ENCODE results near the gene AFMID.

The AFMID gene

DNA sequence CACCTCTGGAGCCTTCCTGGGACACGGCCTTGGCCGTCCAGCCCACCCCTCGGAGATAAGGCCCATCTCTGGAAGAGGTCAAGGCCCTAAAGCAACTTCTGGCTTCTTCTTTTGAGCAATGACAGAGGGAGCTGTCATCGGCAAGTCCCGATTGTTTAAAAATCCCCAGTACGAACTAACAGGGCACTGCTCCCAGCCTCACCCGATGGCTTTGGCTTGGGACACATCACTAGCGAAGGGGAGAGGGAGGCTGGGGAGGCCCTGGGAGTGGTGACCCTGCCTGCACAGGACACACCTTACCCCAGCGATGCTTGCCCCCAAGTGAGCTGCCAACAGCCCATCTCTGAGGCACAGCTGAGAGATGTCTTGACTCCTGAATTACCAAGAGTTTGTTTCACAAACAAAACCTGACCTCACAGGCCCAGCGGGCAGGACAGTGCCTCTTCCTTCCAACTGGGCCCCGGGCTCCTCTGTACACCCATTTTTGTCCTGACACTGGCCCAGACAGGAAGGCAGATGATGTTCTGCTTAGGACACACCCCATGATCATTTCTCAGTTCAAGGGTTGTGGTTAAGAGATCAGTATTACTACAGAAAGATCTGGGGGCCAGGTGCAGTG lies 14.0 kb upstream of the AFMID start:
- Histone ChIP-seq H3K4me2 (ENCODE audit: low read depth, low read length, poor library complexity, severe bottlenecking) (no peak overlapping the region), H3K4me3 (ENCODE audit: insufficient read depth, low read length, poor library complexity, severe bottlenecking) (no peak overlapping the region), H3F3A (ENCODE audit: insufficient read depth) (peaks cover 56% of the 10 kb centered on the region), H4K20me1 (ENCODE audit: low read depth, low read length) (no peaks in the 10 kb centered on the region; the same call in 1 of the 2 replicates), H2AFZ (ENCODE audit: low read depth, low read length, severe bottlenecking) (no peak overlapping the region), H3K27me3 (ENCODE audit: low read length) (no peaks in the 10 kb centered on the region), H3K9ac (ENCODE audit: low read length) (no peak overlapping the region), H3K27ac (ENCODE audit: low read depth, low read length) (peak overlapping the region; percentile 47), H3K79me2 (ENCODE audit: insufficient read depth, low read length) (peaks cover 27% of the 10 kb centered on the region), H3K36me3 (ENCODE audit: low read length) (no peaks in the 10 kb centered on the region), H3K9me2 (replicated peaks; ENCODE audit: insufficient read depth, low read length) (no peaks in the 10 kb centered on the region), H3K9me3 (ENCODE audit: insufficient read depth, low read length) (no peaks in the 10 kb centered on the region)
- TF ChIP-seq CTCF (IDR thresholded peaks at IDR 0.05; ENCODE audit: insufficient read depth, low read length, poor library complexity, severe bottlenecking) = no peak
- TF ChIP-seq EZH2phosphoT487 (conservative IDR thresholded peaks at IDR 0.05; ENCODE audit: low read length) = no peak

DNA sequence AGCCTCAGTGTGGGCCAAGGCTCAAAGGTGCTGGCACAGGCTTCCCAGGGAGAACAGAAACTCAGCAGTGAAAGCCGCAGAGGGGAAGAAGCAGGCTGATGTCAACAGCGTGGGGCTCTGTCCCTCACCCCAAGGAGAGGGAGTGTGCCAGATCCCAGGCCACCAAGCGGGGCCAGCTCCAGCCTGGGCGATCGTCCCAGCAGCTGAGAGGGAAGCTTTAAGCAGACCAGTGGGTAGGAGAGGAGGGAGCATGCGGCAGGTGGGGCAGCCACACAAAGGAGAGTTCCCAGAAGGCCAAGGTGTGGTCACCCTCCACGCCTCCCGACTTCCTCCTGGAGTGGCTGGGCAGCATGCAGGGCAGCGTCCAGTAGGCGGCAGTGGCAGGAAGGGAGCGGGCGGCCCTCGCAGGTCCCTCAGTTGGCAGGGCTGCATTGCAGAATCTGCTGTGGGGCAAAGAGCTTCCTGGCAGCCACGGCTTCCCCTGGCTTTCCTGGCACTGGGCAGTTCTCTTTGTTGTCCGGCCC lies 12.8 kb upstream of the AFMID start:
- Histone ChIP-seq H3F3A (ENCODE audit: insufficient read depth) (peaks cover 53% of the 10 kb centered on the region), H3K36me3 (ENCODE audit: low read length) (no peaks in the 10 kb centered on the region), H3K27me3 (ENCODE audit: low read length) (no peaks in the 10 kb centered on the region), H3K27ac (ENCODE audit: low read depth, low read length) (peak overlapping the region; percentile 47), H4K20me1 (ENCODE audit: low read depth, low read length) (no peaks in the 10 kb centered on the region; the same call in 1 of the 2 replicates), H2AFZ (ENCODE audit: low read depth, low read length, severe bottlenecking) (no peak overlapping the region), H3K9ac (ENCODE audit: low read length) (peak overlapping the region; percentile 8; the same call in 1 of the 2 replicates), H3K4me3 (ENCODE audit: insufficient read depth, low read length, poor library complexity, severe bottlenecking) (no peak overlapping the region), H3K79me2 (ENCODE audit: insufficient read depth, low read length) (peaks cover 18% of the 10 kb centered on the region), H3K9me2 (replicated peaks; ENCODE audit: insufficient read depth, low read length) (no peaks in the 10 kb centered on the region), H3K9me3 (ENCODE audit: insufficient read depth, low read length) (no peaks in the 10 kb centered on the region), H3K4me2 (ENCODE audit: low read depth, low read length, poor library complexity, severe bottlenecking) (no peak overlapping the region)
- no peak for TF ChIP-seq EZH2phosphoT487 (conservative IDR thresholded peaks at IDR 0.05; ENCODE audit: low read length)
- TF ChIP-seq CTCF (IDR thresholded peaks at IDR 0.05; ENCODE audit: insufficient read depth, low read length, poor library complexity, severe bottlenecking) = no peak

DNA sequence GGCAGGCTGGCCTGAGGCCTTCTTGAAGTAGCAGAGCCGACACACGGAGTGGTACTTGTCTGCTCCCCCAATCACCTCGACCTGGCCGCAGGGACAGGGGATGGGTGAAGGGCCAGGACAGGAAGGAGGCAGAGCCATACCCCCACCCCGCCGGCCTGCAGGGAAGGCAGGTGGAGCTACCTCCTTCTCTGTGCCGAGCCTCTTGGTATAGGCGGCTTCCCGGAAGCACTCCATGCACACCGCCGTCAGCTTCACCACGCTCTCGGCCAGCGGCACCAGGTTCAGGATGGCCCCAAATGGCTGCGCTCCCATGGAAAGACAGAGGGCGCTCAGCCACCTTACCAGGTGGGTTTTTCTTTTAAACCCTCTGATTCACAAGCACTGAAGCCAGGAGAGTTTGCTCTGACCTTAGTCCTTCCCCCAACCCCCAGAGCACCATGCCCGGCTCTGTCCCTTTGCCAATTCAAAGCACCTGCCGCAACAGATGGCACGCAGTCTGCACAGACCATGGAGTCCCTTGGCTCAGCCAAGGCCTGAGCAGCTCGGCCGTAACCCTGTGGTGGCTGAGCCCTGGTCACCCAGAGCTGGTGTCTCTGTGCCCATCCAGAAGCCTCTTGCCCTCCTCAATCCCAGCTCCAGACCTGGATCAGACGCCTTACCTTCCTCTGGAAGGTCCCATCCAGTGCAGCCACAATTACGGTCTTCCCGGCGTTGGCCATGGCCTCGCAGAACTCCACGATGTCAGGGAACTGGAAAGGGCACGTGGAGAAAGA lies 12.1 kb upstream of the AFMID start:
- TF ChIP-seq CTCF (IDR thresholded peaks at IDR 0.05; ENCODE audit: insufficient read depth, low read length, poor library complexity, severe bottlenecking) (peak; percentile 16), EZH2phosphoT487 (conservative IDR thresholded peaks at IDR 0.05; ENCODE audit: low read length) (no peak)
- H3K4me2 ChIP-seq (ENCODE audit: low read depth, low read length, poor library complexity, severe bottlenecking) = no peak overlapping the region
- no peaks in the 10 kb centered on the region for H3K9me3 ChIP-seq (ENCODE audit: insufficient read depth, low read length)
- no peak overlapping the region for H2AFZ ChIP-seq (ENCODE audit: low read depth, low read length, severe bottlenecking)
- H3K27me3 ChIP-seq (ENCODE audit: low read length) = no peaks in the 10 kb centered on the region
- no peaks in the 10 kb centered on the region; the same call in 1 of the 2 replicates for H4K20me1 ChIP-seq (ENCODE audit: low read depth, low read length)
- peaks cover 12% of the 10 kb centered on the region for H3K79me2 ChIP-seq (ENCODE audit: insufficient read depth, low read length)
- H3K4me3 ChIP-seq (ENCODE audit: insufficient read depth, low read length, poor library complexity, severe bottlenecking) = no peak overlapping the region
- no peaks in the 10 kb centered on the region for H3K9me2 ChIP-seq (replicated peaks; ENCODE audit: insufficient read depth, low read length)
- peaks cover under 1% of the 10 kb centered on the region; the same call in 1 of the 2 replicates for H3K36me3 ChIP-seq (ENCODE audit: low read length)
- H3F3A ChIP-seq (ENCODE audit: insufficient read depth) = peaks cover 46% of the 10 kb centered on the region
- H3K9ac ChIP-seq (ENCODE audit: low read length) = no peak overlapping the region
- peak overlapping the region; percentile 47 for H3K27ac ChIP-seq (ENCODE audit: low read depth, low read length)
